GM12878 (cell line): ENCODE results near the gene IGFALS. TPM values are rescaled to one million over a fixed set of nuclear protein-coding genes. Genes with fewer than 3 reads are reported as not detected.

Experiments used
- ATAC-seq: fragments of 200-7000 bp; cut with Tn5 transposase; 3 replicates; pipeline ENCODE4 v1.9.1; 2020; ENCODE audit warnings: mild to moderate bottlenecking, moderate library complexity
- BruUV-seq: library from RNA; stranded (reverse); fragments of 400-500 nt; replicated peaks from 2 replicates; lab custom pipeline; 2021; lab: Mats Ljungman, UMichigan
- CTCF ChIA-PET: fragments of 300-600 bp; sonication (Branson Sonifier 250); formaldehyde crosslinking; extraction: SDS; loops from one replicate; lab custom pipeline; 2021; ENCODE audit warnings: inconsistent platforms; lab: Yijun Ruan, JAX
- POLR2A ChIA-PET: fragments of 350-600 bp; formaldehyde crosslinking; extraction: SDS; loops from one replicate; lab custom pipeline; 2021; ENCODE audit warnings: inconsistent platforms; lab: Charles Lee
- RAD21 ChIA-PET: fragments of 300-600 bp; sonication (Branson Sonifier 250); formaldehyde crosslinking; loops from one replicate; lab custom pipeline; 2023; ENCODE audit warnings: antibody characterized with exemption; ENCODE audit not compliant: unreplicated experiment; lab: Charles Lee
- SMC1A ChIA-PET: fragments of 300-600 bp; sonication (Branson Sonifier 250); formaldehyde crosslinking; loops from one replicate; lab custom pipeline; 2023; ENCODE audit not compliant: unreplicated experiment, uncharacterized antibody; lab: Charles Lee
- DNase-seq: peaks from one replicate; pipeline ENCODE4 v3.0.0-alpha.2; 2011; ENCODE audit warnings: low read depth, low spot score
- FAIRE-seq: peaks from 3 replicates; lab custom pipeline; 2011; peaks lifted over from hg19 to GRCh38; lab: Jason Lieb, UNC
- H2AFZ ChIP-seq: 2 replicates; pipeline ENCODE4 v1.6.0; 2011; ENCODE audit warnings: low read depth, low read length, control low read depth; ENCODE audit not compliant: control insufficient read depth
- H3K27ac ChIP-seq: 2 replicates; pipeline ENCODE4 v1.5.1; 2011; ENCODE audit warnings: control low read depth; ENCODE audit not compliant: control insufficient read depth, insufficient read depth
- H3K27me3 ChIP-seq, 2 experiments: replicated peaks in 1 of 2; 2 replicates each; pipeline versions ENCODE4 v1.6.0 to v1.6.1; 2011; ENCODE audit warnings: low read length in 1 of 2; ENCODE audit not compliant: control insufficient read depth in 2 of 2, insufficient read depth in 2 of 2
- H3K36me3 ChIP-seq, 2 experiments: 2 replicates each; pipeline ENCODE4 v1.5.1; 2011; ENCODE audit warnings: low read length in 1 of 2; ENCODE audit not compliant: control insufficient read depth in 2 of 2, insufficient read depth in 2 of 2
- H3K4me1 ChIP-seq: 2 replicates; pipeline ENCODE4 v1.6.1; 2011; ENCODE audit warnings: mild to moderate bottlenecking, low read length, moderate library complexity, mixed read lengths; ENCODE audit not compliant: control insufficient read depth, insufficient read depth
- H3K4me2 ChIP-seq: 2 replicates; pipeline ENCODE4 v1.6.0; 2011; ENCODE audit warnings: control low read depth; ENCODE audit not compliant: control insufficient read depth, insufficient read depth
- H3K4me3 ChIP-seq: fragments of 200-600 bp; sonication (generic); 2 replicates; pipeline ENCODE4 v1.5.1; 2016
- H3K79me2 ChIP-seq: 2 replicates; pipeline ENCODE4 v1.6.0; 2011; ENCODE audit warnings: low read length; ENCODE audit not compliant: control insufficient read depth, insufficient read depth
- H3K9ac ChIP-seq: 2 replicates; pipeline ENCODE4 v1.8.0; 2011; ENCODE audit warnings: low read length, control low read depth, mixed read lengths; ENCODE audit not compliant: control insufficient read depth, insufficient read depth
- H3K9me3 ChIP-seq: replicated peaks from 3 replicates; pipeline ENCODE4 v1.5.1; 2011; ENCODE audit warnings: mild to moderate bottlenecking, low read length; ENCODE audit not compliant: control insufficient read depth, insufficient read depth
- H4K20me1 ChIP-seq: 2 replicates; pipeline ENCODE4 v1.6.0; 2011; ENCODE audit not compliant: control insufficient read depth, insufficient read depth
- ASH2L ChIP-seq: fragments of 300-600, 200-600 bp; sonication (generic); IDR thresholded peaks from 2 replicates; pipeline ENCODE4 v1.6.1; 2017; ENCODE audit warnings: low read depth, mild to moderate bottlenecking, borderline replicate concordance
- CBX5 ChIP-seq: sonication (generic); IDR thresholded peaks from 2 replicates; pipeline ENCODE4 v1.6.1; 2016; ENCODE audit warnings: low read depth, moderate library complexity, mild to moderate bottlenecking, inconsistent platforms
- CEBPB ChIP-seq, 2 experiments: fragments of 150-350 bp in 1 of 2; IDR thresholded peaks; 2 replicates each; pipeline ENCODE4 v1.6.1; 2012 to 2014; ENCODE audit warnings: low read depth in 2 of 2, low read length in 2 of 2, borderline replicate concordance in 1 of 2, inconsistent platforms in 1 of 2
- MEF2A ChIP-seq: IDR thresholded peaks from 2 replicates; pipeline ENCODE4 v1.6.1; 2011; ENCODE audit warnings: low read depth, mild to moderate bottlenecking, low read length, moderate library complexity; ENCODE audit not compliant: insufficient read depth
- NBN ChIP-seq: fragments of 450-650 bp; IDR thresholded peaks from 2 replicates; pipeline ENCODE4 v1.6.1; 2016
- NR2F1 ChIP-seq: fragments of 450-650 bp; conservative IDR thresholded peaks from 2 replicates; pipeline ENCODE4 v1.6.1; 2017; ENCODE audit warnings: mild to moderate bottlenecking
- STAT3 ChIP-seq: IDR thresholded peaks from 2 replicates; pipeline ENCODE4 v1.6.1; 2011; ENCODE audit warnings: low read depth, low read length, improper control_type of control experiment
- TAF1 ChIP-seq: IDR thresholded peaks from 2 replicates; pipeline ENCODE4 v1.6.1; 2011; ENCODE audit warnings: mild to moderate bottlenecking, low read depth, low read length, borderline replicate concordance
- TCF7 ChIP-seq: IDR thresholded peaks from 2 replicates; pipeline ENCODE4 v1.6.1; 2014; ENCODE audit warnings: antibody characterized with exemption, borderline replicate concordance
- ZNF274 ChIP-seq: IDR thresholded peaks from one replicate; pipeline ENCODE4 v1.8.0; 2011; ENCODE audit not compliant: insufficient read length, insufficient read depth
- ZNF384 ChIP-seq: IDR thresholded peaks from 2 replicates; pipeline ENCODE4 v1.6.1; 2012; ENCODE audit warnings: low read depth, mild to moderate bottlenecking, low read length, improper control_type of control experiment, borderline replicate concordance
- ZZZ3 ChIP-seq: IDR thresholded peaks from 2 replicates; pipeline ENCODE4 v1.6.1; 2011; ENCODE audit warnings: low read depth; ENCODE audit not compliant: control insufficient read depth, insufficient read length
- WGBS: methylation state at CpG from one replicate; pipeline ENCODE4 v1.1.6; 2016; ENCODE audit warnings: low lambda C conversion rate; ENCODE audit not compliant: insufficient replicate concordance, insufficient coverage; ENCODE audit errors: missing lambda C conversion rate; 5-methylcytosine and 5-hydroxymethylcytosine counted together
- in situ Hi-C: fragments of 300-500 bp; cut with MboI; formaldehyde crosslinking; loops from 9 replicates; pipeline ENCODE4 v1.14.3; 2018; ENCODE audit warnings: mixed read lengths
- intact Hi-C: fragments of 100-400 bp; cut with micrococcal nuclease; formaldehyde crosslinking; loops from one replicate; pipeline ENCODE4 v1.14.2; 2022; ENCODE audit not compliant: unreplicated experiment
- polyA plus RNA-seq, 11 experiments: library from polyadenylated mRNA; depleted of rRNA in 4 of 11; unstranded in 6 of 11; stranded (reverse) in 5 of 11; fragments of >200 nt; fragmentation: Nextera tagmentation in 4 of 11; fragmentation: Illumina TruSeq in 1 of 11; extraction: Ambion mirVana in 4 of 11; extraction: Trizol in 1 of 11; gene quantifications; 1 replicate in 1 of 11; 2 replicates in 10 of 11; pipeline versions ENCODE4 v1.2.1 to v1.2.3, GENCODE V29; 2011 to 2016; ENCODE audit warnings: inconsistent platforms in 2 of 11, missing spikeins in 2 of 11, low read depth in 1 of 11
- total RNA-seq, 4 experiments: library from RNA; depleted of rRNA in 3 of 4; stranded (reverse); fragments of >200 nt in 3 of 4; fragmentation: Illumina TruSeq in 1 of 4; extraction: Trizol in 1 of 4; gene quantifications; 2 replicates each; pipeline versions ENCODE4 v1.2.1 to v1.2.3, GENCODE V29; 2013 to 2021
- TF ChIP-seq, protein P1 (sequence below): fragments of 450-650 bp; IDR thresholded peaks from 2 replicates; pipeline ENCODE4 v1.6.1; 2016; ENCODE audit warnings: mild to moderate bottlenecking

The IGFALS gene
- total and polyA plus RNA-seq, 10 of the 15 experiments (the other 5 are each of a cell fraction or from before 2014, with no cell fraction given), result 0.04 to 0.11 TPM; not detected in 8

DNA sequence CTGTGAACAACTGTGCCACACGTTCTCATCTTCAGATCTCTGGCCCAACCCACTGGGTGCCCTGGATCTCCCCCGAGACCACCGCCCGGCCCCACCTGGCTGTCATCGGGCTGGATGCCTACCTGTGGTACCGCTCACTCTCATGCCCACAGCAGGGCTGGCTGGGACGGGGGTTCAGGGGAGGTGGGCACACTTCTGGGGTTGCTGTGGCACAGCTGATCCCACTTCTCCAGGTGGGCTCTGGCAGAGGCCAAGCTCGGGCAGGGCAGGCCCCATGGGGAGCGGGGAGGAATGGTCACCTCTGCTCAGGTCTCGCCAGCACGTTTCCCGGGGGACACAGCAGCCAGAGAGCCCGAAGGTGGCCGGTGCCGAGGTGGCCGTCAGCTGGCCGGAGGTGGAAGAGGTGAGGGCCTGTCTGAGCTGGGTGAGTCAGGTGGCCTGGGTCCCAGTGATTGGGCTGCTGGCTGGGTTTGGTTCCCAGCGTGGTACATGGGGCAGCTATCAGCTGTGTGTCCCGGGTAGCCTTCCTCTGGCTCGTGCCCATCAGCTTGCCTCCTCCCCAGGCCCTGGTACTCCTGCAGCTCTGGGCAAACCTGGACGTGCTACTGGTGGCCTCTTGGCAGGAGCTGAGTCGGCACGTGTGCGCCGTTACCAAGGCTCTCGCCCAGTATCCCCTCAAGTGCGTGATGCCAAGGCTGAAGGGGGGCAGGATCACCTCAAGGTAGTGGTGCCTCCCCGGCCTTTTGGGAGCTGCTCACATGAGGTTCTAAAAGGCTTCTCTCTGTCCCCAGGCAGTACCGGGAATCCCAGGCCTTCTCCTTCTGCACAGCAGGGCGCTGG, 18.3 kb downstream of the IGFALS start:
- no peaks in the 10 kb centered on the region for H4K20me1 ChIP-seq
- FAIRE-seq (no peak), ATAC-seq (no peak), DNase-seq (no peak)
- ChIA-PET RAD21 (no interaction called here), CTCF (interaction anchor here (1.2 kb wide), 1 partner anchor 166 kb away, joined by 3 read pairs; no protein-coding TSS in a partner anchor), SMC1A (no interaction called here), POLR2A (interaction anchor here (5.8 kb wide), 1 partner anchor 7 kb away, joined by 39 read pairs; the partner anchor contains the start of genes NUBP2 and SPSB3)
- no peaks in the 10 kb centered on the region for H3K27me3 ChIP-seq
- peak overlapping the region; percentile 94; the same call in 1 of the 2 replicates for H3K4me2 ChIP-seq
- no peak overlapping the region for H3K9ac ChIP-seq
- in situ Hi-C loops, result no loop called here
- TF ChIP-seq NBN, result no peak
- TF ChIP-seq, protein P1, sequence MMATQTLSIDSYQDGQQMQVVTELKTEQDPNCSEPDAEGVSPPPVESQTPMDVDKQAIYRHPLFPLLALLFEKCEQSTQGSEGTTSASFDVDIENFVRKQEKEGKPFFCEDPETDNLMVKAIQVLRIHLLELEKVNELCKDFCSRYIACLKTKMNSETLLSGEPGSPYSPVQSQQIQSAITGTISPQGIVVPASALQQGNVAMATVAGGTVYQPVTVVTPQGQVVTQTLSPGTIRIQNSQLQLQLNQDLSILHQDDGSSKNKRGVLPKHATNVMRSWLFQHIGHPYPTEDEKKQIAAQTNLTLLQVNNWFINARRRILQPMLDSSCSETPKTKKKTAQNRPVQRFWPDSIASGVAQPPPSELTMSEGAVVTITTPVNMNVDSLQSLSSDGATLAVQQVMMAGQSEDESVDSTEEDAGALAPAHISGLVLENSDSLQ, result no peak
- TF ChIP-seq ZZZ3, result no peak
- TF ChIP-seq TAF1, result no peak
- no peak for TF ChIP-seq CEBPB (IDR thresholded peaks at IDR 0.05; ENCODE audit: borderline replicate concordance in 1 of 2, low read depth in 2 of 2, low read length in 2 of 2)
- no peak for TF ChIP-seq TCF7
- TF ChIP-seq CBX5, result no peak
- TF ChIP-seq ZNF274, result no peak
- no peak for TF ChIP-seq NR2F1
- TF ChIP-seq STAT3, result no peak
- no peak for TF ChIP-seq MEF2A
- TF ChIP-seq ZNF384, result no peak
- TF ChIP-seq ASH2L, result no peak
- no peaks in the 10 kb centered on the region for H3K9me3 ChIP-seq
- H3K79me2 ChIP-seq, result peaks cover 42% of the 10 kb centered on the region
- H3K27ac ChIP-seq, result no peak overlapping the region
- TSS peak; percentile 8 for BruUV-seq
- H2AFZ ChIP-seq, result no peak overlapping the region
- intact Hi-C loops, result no loop called here
- 87% methylated on average over 26 of the region's 30 CpGs for WGBS
- H3K4me3 ChIP-seq, result 0 out of 2 replicates have a peak overlapping the region, but pooled peaks have one; percentile 100
- H3K36me3 ChIP-seq, result peaks cover 0 to 8% of the 10 kb centered on the region in 2 experiments; a peak in 2 of 4 replicates
- H3K4me1 ChIP-seq, result peaks cover 14% of the 10 kb centered on the region
